Measurements from ENCODE around the gene VAV2.

Gene VAV2

DNA sequence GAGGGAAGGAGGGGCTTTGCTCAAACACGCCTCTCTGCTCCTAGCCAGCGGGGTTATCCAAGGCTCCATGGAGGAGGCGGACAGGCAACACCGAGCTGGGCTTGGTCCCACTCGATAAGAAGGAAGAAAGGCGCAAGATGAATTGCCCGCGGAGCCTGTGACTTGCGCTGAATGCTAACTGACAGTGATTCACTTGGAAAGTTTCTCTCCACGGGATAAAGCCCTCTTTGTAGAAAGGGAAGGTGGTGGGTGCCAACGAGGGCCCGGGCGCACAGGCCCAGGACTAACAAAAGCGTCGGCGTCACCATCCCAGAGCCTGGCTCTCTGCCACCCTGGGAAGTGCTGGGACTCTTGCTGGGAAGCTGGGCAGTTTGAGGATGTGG lies 76.0 kb downstream of the VAV2 start:
- H3K4me1 ChIP-seq: no peaks in the 10 kb centered on the region
- H3K36me3 ChIP-seq (ENCODE audit: control insufficient read depth, insufficient read depth, low read length): no peaks in the 10 kb centered on the region
- H3K9me3 ChIP-seq (ENCODE audit: control insufficient read depth, low read length): no peaks in the 10 kb centered on the region
- no peak overlapping the region for H3K4me2 ChIP-seq (ENCODE audit: low read length)
- H3K27me3 ChIP-seq (ENCODE audit: control insufficient read depth, insufficient read depth, low read length): no peaks in the 10 kb centered on the region
- TF ChIP-seq, protein P1, sequence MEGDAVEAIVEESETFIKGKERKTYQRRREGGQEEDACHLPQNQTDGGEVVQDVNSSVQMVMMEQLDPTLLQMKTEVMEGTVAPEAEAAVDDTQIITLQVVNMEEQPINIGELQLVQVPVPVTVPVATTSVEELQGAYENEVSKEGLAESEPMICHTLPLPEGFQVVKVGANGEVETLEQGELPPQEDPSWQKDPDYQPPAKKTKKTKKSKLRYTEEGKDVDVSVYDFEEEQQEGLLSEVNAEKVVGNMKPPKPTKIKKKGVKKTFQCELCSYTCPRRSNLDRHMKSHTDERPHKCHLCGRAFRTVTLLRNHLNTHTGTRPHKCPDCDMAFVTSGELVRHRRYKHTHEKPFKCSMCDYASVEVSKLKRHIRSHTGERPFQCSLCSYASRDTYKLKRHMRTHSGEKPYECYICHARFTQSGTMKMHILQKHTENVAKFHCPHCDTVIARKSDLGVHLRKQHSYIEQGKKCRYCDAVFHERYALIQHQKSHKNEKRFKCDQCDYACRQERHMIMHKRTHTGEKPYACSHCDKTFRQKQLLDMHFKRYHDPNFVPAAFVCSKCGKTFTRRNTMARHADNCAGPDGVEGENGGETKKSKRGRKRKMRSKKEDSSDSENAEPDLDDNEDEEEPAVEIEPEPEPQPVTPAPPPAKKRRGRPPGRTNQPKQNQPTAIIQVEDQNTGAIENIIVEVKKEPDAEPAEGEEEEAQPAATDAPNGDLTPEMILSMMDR (IDR thresholded peaks at IDR 0.05): no peak
- H3K4me3 ChIP-seq (ENCODE audit: low read depth, low read length): no peak overlapping the region
- no peak overlapping the region for H3K9ac ChIP-seq
- H2AFZ ChIP-seq: no peak overlapping the region
- H3K79me2 ChIP-seq: peaks cover 8% of the 10 kb centered on the region
- H3K27ac ChIP-seq: no peak overlapping the region

DNA sequence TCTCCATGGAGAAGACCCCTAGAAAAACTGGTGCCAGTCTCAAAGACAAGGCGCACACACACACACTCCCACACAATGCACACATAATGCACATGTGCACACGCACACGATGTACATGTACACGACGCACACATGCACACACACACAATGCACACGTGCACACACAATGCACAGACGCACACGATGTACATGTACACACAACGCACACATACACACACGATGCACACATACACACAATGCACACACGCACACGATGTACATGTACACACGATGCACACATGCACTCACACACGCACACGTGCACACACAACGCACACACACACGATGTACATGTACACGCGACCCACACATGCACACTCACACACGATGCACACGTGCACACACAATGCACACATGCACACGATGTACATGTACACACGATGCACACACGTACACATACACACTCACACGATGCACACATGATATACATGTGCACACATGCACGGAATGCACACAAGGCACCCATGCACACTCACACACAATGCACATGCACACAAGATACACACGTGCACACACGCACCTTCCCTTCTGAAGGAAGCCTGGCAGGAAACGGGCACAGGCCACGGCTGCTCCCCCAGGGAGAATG lies 76.5 kb downstream of the VAV2 start:
- Histone ChIP-seq H3K27ac (no peak overlapping the region), H3K9me3 (ENCODE audit: control insufficient read depth, low read length) (no peaks in the 10 kb centered on the region), H3K9ac (no peak overlapping the region), H3K79me2 (peaks cover 3% of the 10 kb centered on the region), H3K4me2 (ENCODE audit: low read length) (no peak overlapping the region), H3K36me3 (ENCODE audit: control insufficient read depth, insufficient read depth, low read length) (no peaks in the 10 kb centered on the region), H2AFZ (no peak overlapping the region), H3K4me1 (no peaks in the 10 kb centered on the region), H3K27me3 (ENCODE audit: control insufficient read depth, insufficient read depth, low read length) (no peaks in the 10 kb centered on the region), H3K4me3 (ENCODE audit: low read depth, low read length) (no peak overlapping the region)
- TF ChIP-seq, protein P1 (IDR thresholded peaks at IDR 0.05): no peak

DNA sequence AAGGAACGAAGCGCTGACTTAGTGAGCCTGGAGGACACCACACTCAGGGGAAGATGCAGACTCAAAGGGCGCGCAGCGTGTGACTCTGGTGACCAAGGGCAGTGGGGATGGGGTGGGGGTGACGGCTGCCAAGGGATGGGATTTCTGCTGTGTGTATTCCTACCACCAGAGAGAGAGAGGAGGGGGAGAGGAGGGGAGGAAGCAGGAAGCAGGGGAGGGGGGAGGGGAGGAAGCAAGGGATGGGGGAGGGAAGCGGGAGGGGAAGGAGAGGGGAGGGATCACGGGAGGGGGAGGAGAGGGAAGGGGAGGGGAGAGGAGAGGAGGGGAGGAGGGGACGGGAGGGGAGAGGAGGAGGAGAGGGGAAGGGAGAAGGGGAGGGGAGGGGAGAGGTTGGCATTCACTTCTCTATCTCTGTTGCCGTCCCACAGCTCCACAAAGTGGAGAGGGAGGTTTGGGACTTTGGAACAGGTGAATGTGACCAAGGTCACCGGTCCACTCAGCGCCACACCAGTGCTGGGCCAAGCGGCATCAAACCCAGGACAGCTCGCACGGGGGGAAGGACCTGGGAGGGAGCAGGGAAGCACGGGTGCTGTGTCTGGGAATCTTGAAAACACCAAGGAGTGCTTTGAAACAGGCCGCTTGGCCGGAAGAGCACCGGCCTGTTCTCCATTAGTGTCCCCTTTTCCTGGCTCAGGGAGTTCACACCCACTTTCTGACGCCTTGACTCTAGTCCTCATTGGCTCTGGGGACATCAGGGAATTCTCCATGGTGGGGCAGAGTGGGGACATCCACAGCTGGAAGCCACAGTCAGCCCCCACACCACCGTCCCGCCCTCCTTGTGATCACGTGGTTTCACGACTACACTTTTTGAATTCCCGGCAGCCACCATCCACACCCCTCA lies 77.4 kb downstream of the VAV2 start:
- Histone ChIP-seq H3K27ac (no peak overlapping the region), H3K27me3 (ENCODE audit: control insufficient read depth, insufficient read depth, low read length) (no peaks in the 10 kb centered on the region), H3K4me2 (ENCODE audit: low read length) (no peak overlapping the region), H3K9ac (no peak overlapping the region), H3K9me3 (ENCODE audit: control insufficient read depth, low read length) (no peaks in the 10 kb centered on the region), H3K79me2 (peaks cover 2% of the 10 kb centered on the region), H3K4me1 (no peaks in the 10 kb centered on the region), H2AFZ (no peak overlapping the region), H3K36me3 (ENCODE audit: control insufficient read depth, insufficient read depth, low read length) (no peaks in the 10 kb centered on the region), H3K4me3 (ENCODE audit: low read depth, low read length) (no peak overlapping the region)
- TF ChIP-seq, protein P1 (IDR thresholded peaks at IDR 0.05): no peak

DNA sequence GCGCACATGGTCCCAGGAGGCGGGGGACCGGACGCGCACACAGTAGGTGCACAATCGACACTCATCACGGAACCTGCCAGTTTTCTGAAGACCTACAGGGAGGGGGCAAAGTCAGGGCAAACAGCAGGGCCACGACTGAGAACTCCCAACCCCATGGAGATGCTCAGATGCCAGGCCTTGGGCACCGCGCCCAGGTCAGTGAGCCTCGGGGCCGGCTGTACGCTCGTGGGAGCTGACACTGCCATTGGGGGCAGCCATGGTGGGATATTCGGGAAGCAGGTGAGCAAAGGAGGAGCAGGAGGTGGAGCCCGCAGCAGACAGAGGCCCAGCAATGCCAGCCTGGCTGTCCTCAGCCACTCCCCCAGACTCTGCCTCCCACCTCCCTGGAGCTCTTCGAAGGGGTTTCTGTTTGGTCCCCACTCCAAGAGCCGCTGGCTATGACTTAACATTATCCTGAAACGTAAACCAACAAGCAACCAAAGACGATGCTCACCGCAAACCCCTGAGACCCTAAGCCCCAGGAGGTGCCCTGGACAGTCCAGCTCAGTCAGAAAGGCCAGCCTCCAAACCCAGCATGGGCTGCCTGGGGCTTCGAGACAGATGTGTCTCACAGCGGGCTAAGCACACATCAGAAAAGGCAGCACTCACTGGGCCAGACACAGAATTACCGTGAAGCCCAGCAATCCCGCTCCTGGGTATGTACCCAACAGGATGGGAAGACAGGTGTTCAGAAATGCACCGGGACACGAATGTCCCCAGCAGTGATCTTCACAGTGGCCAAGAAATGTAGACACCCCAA lies 78.4 kb downstream of the VAV2 start:
- H3K9me3 ChIP-seq (ENCODE audit: control insufficient read depth, low read length): no peaks in the 10 kb centered on the region
- H3K4me1 ChIP-seq: no peaks in the 10 kb centered on the region
- no peak overlapping the region for H3K4me3 ChIP-seq (ENCODE audit: low read depth, low read length)
- no peak overlapping the region for H3K27ac ChIP-seq
- H3K27me3 ChIP-seq (ENCODE audit: control insufficient read depth, insufficient read depth, low read length): no peaks in the 10 kb centered on the region
- H3K4me2 ChIP-seq (ENCODE audit: low read length): no peak overlapping the region
- H3K79me2 ChIP-seq: peaks cover 2% of the 10 kb centered on the region
- H2AFZ ChIP-seq: no peak overlapping the region
- TF ChIP-seq, protein P1 (IDR thresholded peaks at IDR 0.05): no peak
- no peaks in the 10 kb centered on the region for H3K36me3 ChIP-seq (ENCODE audit: control insufficient read depth, insufficient read depth, low read length)
- H3K9ac ChIP-seq: no peak overlapping the region
